NCI-H510A treated with DMSO at 0.1 percent for 48 hours (cell line): Measurements from ENCODE around the gene CMIP.

ENCODE experiments used
- DNase-seq: peaks from one replicate; lab custom pipeline; 2025; lab: John Stamatoyannopoulos, UW

Gene CMIP

GRCh38 chr16:81447383-81448101 lies 2.9 kb downstream of the CMIP start:
- DNase-seq: no peak

DNA sequence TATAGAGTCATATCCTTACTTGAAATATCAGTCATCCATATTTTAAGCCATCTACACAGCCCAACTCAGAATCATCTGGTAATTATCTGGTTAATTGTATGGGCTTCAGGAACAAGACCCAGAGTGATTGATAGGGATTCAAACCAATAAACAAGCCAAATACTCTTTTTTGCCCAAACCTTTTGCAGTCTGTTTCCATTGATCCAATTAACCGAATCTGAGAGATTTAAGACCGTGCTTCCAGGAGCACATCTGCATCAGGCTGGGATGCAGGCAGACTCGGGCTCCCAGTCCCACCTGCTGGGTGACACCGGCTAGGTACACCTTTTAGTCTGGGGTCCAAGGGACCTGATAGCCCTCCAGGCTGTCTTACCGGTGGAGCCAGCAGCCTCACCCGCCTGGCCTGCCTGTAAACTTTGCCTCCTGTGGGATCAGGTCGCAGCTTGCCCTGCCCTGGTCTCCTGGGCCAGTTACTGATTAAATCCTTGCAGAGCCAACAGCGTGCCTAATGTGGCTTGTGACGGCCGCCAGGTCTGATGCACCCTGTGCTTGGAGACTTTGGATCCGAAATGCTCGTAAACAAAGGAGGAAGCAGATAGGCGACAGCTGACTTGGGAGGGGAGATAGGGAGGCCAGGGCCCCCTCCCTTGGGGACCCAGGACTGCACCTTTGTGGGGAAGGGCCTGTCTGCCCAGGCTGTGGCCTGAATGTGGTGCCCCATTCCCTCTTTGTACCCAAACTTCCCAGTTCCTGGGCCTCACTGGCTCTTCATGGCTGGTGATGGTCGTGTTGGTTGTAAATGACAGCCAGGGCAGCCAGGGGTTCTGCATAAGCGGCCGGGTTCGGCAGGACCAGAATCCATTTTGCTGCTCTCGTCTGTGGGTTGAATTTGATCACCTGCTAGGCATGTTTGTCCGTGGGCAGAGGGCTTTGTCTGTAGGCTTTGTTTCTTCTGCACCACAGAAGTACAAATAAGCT lies 3.8 kb downstream of the CMIP start:
- no peak for DNase-seq

DNA sequence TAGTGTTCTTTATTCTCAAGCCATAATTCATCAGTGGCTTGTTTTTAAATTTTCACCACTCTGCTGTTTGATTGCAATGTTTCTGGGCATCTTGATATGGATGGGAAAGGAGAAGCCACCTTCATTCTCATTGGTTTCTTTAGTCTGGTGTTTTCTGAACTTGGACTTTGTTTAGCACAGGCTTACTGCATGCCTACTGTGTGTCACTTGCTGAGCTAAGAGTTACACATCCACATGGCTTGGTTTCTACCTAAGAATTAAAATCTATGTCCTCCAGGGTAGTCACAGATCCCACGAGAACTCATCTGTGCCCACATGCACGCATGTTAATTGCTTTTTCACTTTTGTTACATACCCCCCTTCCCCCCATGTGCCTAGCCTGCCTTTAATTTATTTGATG lies 4.6 kb downstream of the CMIP start:
- DNase-seq: no peak

GRCh38 chr16:81449899-81450608 lies 5.4 kb downstream of the CMIP start:
- DNase-seq: no peak

DNA sequence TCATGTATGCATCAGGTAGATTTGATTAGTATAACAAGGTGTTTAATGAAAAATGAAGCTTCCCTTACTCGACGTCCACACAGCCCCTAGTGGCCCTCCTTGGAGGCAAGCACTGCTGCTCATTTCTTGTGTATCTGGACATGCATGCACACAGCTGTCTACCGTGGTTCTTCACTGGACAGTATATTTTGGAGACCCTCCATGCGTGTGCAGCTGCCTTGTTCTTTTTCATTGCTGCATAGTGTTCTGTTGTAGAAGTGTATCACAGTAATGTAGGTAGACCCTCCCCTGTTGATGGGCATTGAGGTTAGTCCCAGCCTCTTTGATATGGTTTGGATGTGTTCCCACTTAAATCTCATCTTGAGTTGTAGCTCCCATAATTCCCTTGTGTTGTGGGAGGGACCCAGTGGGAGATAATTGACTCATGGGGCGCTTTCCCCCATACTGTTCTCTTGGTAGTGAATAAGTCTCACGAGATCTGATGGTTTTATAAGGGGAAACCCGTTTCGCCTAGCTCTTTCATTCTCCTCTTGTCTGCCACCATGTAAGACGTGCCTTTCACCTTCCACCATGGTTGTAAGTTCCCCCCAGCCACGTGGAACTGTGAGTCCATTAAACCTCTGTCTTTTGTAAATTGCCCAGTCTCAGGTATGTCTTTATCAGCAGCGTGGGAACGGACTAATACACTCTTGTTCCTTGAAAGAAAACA lies 6.3 kb downstream of the CMIP start:
- DNase-seq: no peak

- DNase-seq: no peak
Measured at GRCh38 chr16:81451753-81452680, 7.4 kb downstream of the CMIP start.

- no peak for DNase-seq
Measured at GRCh38 chr16:81453091-81453728, 8.6 kb downstream of the CMIP start.

DNA sequence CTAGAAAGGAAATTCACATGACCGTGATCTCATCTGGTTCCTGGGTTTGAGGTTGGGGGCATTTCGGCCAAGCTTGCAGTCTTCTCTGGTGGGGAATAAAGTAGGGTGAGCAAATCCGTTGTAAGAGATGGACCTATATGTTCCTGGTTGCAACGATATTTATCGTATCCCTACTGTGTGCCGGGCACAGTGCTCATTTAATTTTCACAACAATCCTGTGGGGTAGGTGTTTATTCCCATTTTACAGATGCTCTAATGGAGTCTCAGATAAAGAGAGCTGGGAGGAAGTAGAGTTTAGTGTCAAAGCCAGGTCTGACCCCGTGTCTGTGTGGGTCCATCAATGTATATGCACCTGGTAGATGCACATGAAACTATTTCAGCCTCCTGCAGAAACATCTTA lies 9.4 kb downstream of the CMIP start:
- DNase-seq: no peak

DNA sequence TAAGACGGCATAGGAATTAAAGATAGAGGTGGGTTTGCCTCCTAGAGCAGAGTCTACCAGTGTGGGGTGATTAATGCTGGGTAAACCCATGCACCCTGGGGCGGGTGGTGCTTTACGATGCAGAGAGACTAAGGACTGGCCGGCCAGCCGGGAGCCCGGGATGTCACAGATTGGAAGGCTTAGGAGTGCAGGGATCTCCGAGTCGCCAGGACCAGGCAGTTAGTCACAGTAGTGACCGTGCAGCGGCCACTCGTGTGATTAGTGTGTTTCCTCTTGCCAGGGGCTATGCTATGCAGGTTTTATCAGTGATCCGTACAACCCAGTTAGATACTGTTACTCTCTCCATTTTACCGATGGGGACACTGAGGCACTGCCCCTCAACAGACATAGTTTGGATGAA lies 10.4 kb downstream of the CMIP start:
- DNase-seq: no peak

GRCh38 chr16:81455720-81456494 lies 11.3 kb downstream of the CMIP start:
- no peak for DNase-seq

GRCh38 chr16:81456523-81457325 lies 12.1 kb downstream of the CMIP start:
- no peak for DNase-seq

GRCh38 chr16:81457326-81458133 lies 12.9 kb downstream of the CMIP start:
- no peak for DNase-seq

DNA sequence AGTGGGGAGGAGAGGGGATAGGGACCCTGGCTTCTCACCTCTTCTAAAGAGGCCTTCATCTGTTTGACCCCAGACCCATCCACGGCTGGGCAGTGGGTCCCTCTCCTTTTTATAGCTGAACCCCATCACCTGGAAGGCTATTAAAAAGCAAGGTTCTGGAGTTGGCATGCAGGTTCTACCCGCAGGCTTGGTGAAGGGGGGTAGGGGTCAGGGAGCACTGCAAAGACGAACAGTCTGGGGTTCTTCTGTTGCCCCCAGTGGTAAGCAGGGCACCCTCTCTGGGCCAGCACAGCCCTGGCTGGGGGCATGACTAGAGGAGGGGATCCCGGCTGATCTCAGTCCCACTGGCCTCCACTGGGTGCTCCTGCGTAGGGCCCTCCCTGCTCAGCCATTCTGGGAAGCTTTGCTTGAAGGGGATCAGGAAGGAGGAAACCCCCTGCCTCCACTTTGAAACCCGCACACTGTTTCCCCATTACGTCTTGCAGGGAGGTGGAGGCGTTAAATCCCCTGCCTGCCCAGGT lies 13.6 kb downstream of the CMIP start:
- DNase-seq: no peak

GRCh38 chr16:81458827-81459598 lies 14.4 kb downstream of the CMIP start:
- DNase-seq: no peak

- DNase-seq: no peak
Measured at GRCh38 chr16:81460075-81460474, 15.5 kb downstream of the CMIP start.

DNA sequence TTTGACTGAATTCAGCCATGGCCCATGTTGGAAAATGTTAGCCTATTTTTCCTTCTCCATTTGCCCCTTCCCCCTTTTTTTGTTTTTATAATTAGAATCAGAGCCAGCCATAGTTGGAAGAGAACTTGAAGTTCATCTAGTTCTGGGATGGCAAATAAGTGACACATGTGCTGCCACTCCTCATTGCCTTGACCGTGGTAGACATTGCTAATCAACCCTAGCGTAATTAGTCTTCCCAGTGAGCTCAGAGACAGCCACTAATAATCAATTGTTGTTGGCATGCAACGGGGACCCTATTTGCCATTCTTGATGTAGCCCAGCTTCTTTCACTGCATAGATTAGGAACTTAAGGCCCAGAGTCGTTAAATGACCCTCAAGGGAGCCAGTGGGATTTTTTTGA lies 16.6 kb downstream of the CMIP start:
- DNase-seq: no peak

GRCh38 chr16:81461766-81462165 lies 17.2 kb downstream of the CMIP start:
- no peak for DNase-seq
